HepG2 (cell line): Measurements from ENCODE around the gene WNT6. TPM values are rescaled to one million over a fixed set of nuclear protein-coding genes. Genes with fewer than 3 reads are reported as not detected.

Experiments used
- ATAC-seq: fragments of 200-7000 bp; cut with Tn5 transposase; 3 replicates; pipeline ENCODE4 v1.9.1; 2020; ENCODE audit warnings: mild to moderate bottlenecking, moderate library complexity
- BruUV-seq: library from RNA; stranded (reverse); fragments of 400-500 nt; replicated peaks from 2 replicates; lab custom pipeline; 2021; lab: Mats Ljungman, UMichigan
- CTCF ChIA-PET: fragments of 300-600 bp; formaldehyde crosslinking; extraction: SDS; loops from one replicate; lab custom pipeline; 2021; ENCODE audit warnings: low total read pairs, inconsistent platforms, low intra/inter-chr PET ratio; lab: Yijun Ruan, JAX
- POLR2A ChIA-PET: fragments of 350-600 bp; sonication (Branson Sonifier 250); formaldehyde crosslinking; loops from one replicate; lab custom pipeline; 2020; ENCODE audit warnings: antibody characterized with exemption, inconsistent platforms; lab: Yijun Ruan, JAX
- DNase-seq: peaks from one replicate; pipeline ENCODE4 v3.0.0-alpha.2; 2015; ENCODE audit warnings: low spot score
- FAIRE-seq: peaks from 3 replicates; lab custom pipeline; 2011; peaks lifted over from hg19 to GRCh38; lab: Jason Lieb, UNC
- H2AFZ ChIP-seq: one replicate; pipeline ENCODE4 v1.6.1; 2011; ENCODE audit warnings: low read length, inconsistent platforms
- H3K27ac ChIP-seq: fragments of 300-600 bp; 3 replicates; pipeline ENCODE4 v1.8.0; 2011; ENCODE audit warnings: mixed run types, mild to moderate bottlenecking, mixed read lengths, low read length, inconsistent platforms; ENCODE audit not compliant: insufficient read depth; ENCODE audit errors: extremely low read length
- H3K27me3 ChIP-seq, 2 experiments: fragments of 200-600 bp in 1 of 2; 2 replicates in 1 of 2; 3 replicates in 1 of 2; pipeline versions ENCODE4 v1.6.0 to v1.8.0; 2011; ENCODE audit warnings: low read length in 2 of 2, mild to moderate bottlenecking in 2 of 2, moderate library complexity in 2 of 2, inconsistent platforms in 1 of 2; ENCODE audit not compliant: insufficient read depth in 2 of 2, control insufficient read depth in 1 of 2
- H3K36me3 ChIP-seq, 2 experiments: fragments of 200-600 bp in 1 of 2; replicated peaks in 1 of 2; 2 replicates in 1 of 2; 3 replicates in 1 of 2; pipeline versions ENCODE4 v1.5.1 to v1.8.0; 2011; ENCODE audit warnings: low read length in 2 of 2, inconsistent platforms in 1 of 2; ENCODE audit not compliant: insufficient read depth in 2 of 2, control insufficient read depth in 1 of 2
- H3K4me1 ChIP-seq: 2 replicates; pipeline ENCODE4 v1.5.1; 2012; ENCODE audit warnings: low read length, inconsistent platforms; ENCODE audit not compliant: insufficient read depth
- H3K4me2 ChIP-seq: 2 replicates; pipeline ENCODE4 v1.6.0; 2011; ENCODE audit warnings: low read depth, low read length, inconsistent platforms
- H3K4me3 ChIP-seq, 3 experiments: fragments of 200-600 bp in 1 of 3; sonication (generic), shearing (Covaris generic) in 1 of 3; replicated peaks in 1 of 3; 2 replicates each; pipeline ENCODE4 v1.5.1; 2011 to 2016; ENCODE audit warnings: low read length in 3 of 3, inconsistent platforms in 2 of 3, low read depth in 2 of 3, mild to moderate bottlenecking in 2 of 3, control low read depth in 1 of 3, mixed read lengths in 1 of 3; ENCODE audit not compliant: insufficient read depth in 1 of 3
- H3K79me2 ChIP-seq: one replicate; pipeline ENCODE4 v1.6.1; 2011; ENCODE audit warnings: low read length, inconsistent platforms; ENCODE audit not compliant: insufficient read depth
- H3K9ac ChIP-seq: 2 replicates; pipeline ENCODE4 v1.6.0; 2011; ENCODE audit warnings: mild to moderate bottlenecking, low read depth, low read length, inconsistent platforms; ENCODE audit not compliant: insufficient read depth
- H3K9me3 ChIP-seq: 2 replicates; pipeline ENCODE4 v1.5.1; 2012; ENCODE audit warnings: mild to moderate bottlenecking, low read length
- H4K20me1 ChIP-seq: 2 replicates; pipeline ENCODE4 v1.6.0; 2011; ENCODE audit warnings: inconsistent platforms, mild to moderate bottlenecking, low read length, moderate library complexity; ENCODE audit not compliant: insufficient read depth
- AKAP8 ChIP-seq: sonication (generic); formaldehyde crosslinking; IDR thresholded peaks from 2 replicates; pipeline ENCODE4 v1.5.1; 2020; ENCODE audit warnings: mild to moderate bottlenecking, missing genetic modification reagents
- CREB1 ChIP-seq, 2 experiments: fragments of 450-650 bp in 1 of 2; IDR thresholded peaks; 2 replicates each; pipeline ENCODE4 v1.6.1; 2016 to 2017; ENCODE audit warnings: control low read depth in 1 of 2, mild to moderate bottlenecking in 1 of 2, missing compliant biosample characterization in 1 of 2, missing genetic modification characterization in 1 of 2
- EZH2 ChIP-seq: conservative IDR thresholded peaks from 2 replicates; pipeline ENCODE4 v1.6.1; 2012; ENCODE audit warnings: mild to moderate bottlenecking, low read depth, low read length, moderate library complexity
- FOXC1 ChIP-seq: sonication (generic); formaldehyde crosslinking; IDR thresholded peaks from 2 replicates; pipeline ENCODE4 v1.8.0; 2022; ENCODE audit warnings: mild to moderate bottlenecking, missing genetic modification reagents, borderline replicate concordance
- SRF ChIP-seq: IDR thresholded peaks from 2 replicates; pipeline ENCODE4 v1.6.1; 2011; ENCODE audit warnings: mild to moderate bottlenecking, low read depth, low read length, moderate library complexity
- ZC3H13 ChIP-seq: sonication (generic); formaldehyde crosslinking; IDR thresholded peaks from 2 replicates; pipeline ENCODE4 v1.8.1; 2023; ENCODE audit warnings: mild to moderate bottlenecking, missing genetic modification reagents, moderate library complexity
- ZNF317 ChIP-seq: sonication (generic); formaldehyde crosslinking; IDR thresholded peaks from 2 replicates; pipeline ENCODE4 v1.5.0; 2020; ENCODE audit warnings: mild to moderate bottlenecking, missing genetic modification reagents
- ZNF782 ChIP-seq: sonication (generic); formaldehyde crosslinking; IDR thresholded peaks from 2 replicates; pipeline ENCODE4 v1.4.0; 2020; ENCODE audit warnings: missing genetic modification reagents, mild to moderate bottlenecking, borderline replicate concordance
- ZZZ3 ChIP-seq: sonication (generic); formaldehyde crosslinking; IDR thresholded peaks from 2 replicates; pipeline ENCODE4 v1.4.0; 2020; ENCODE audit warnings: missing genetic modification reagents, mild to moderate bottlenecking, borderline replicate concordance
- WGBS: methylation state at CpG from one replicate; pipeline ENCODE4 v1.1.6; 2017; ENCODE audit warnings: low lambda C conversion rate; 5-methylcytosine and 5-hydroxymethylcytosine counted together
- in situ Hi-C: cut with HindIII; loops from 2 replicates; pipeline ENCODE4 v1.10.0; 2017; ENCODE audit warnings: low pct_unique_long_range_greater_than_20kb; ENCODE audit not compliant: extremely low pct_ligation_motif_present
- intact Hi-C: fragments of 100-400 bp; cut with micrococcal nuclease; formaldehyde crosslinking; loops from one replicate; pipeline ENCODE4 v1.10.0; 2022; ENCODE audit not compliant: unreplicated experiment
- polyA plus RNA-seq, 8 experiments: library from polyadenylated mRNA; depleted of rRNA in 3 of 8; stranded (reverse) in 7 of 8; unstranded in 1 of 8; fragments of >200 nt; fragmentation: Illumina TruSeq in 4 of 8; extraction: Trizol in 4 of 8; gene quantifications; 2 replicates each; pipeline versions ENCODE4 v1.2.1 to v1.2.3, GENCODE V29; 2011 to 2016; ENCODE audit warnings: low read depth in 4 of 8, missing spikeins in 1 of 8, mixed read lengths in 1 of 8; ENCODE audit not compliant: insufficient read depth in 1 of 8
- total RNA-seq, 5 experiments: library from RNA; depleted of rRNA; stranded (reverse); fragments of >200 nt; fragmentation: Illumina TruSeq; extraction: Trizol; gene quantifications; 2 replicates each; pipeline ENCODE4 v1.2.3, GENCODE V29; 2016; ENCODE audit warnings: low read depth in 1 of 5
- TF ChIP-seq, protein P1 (sequence below): sonication (generic); formaldehyde crosslinking; IDR thresholded peaks from 2 replicates; pipeline ENCODE4 v1.5.0; 2020; ENCODE audit warnings: missing genetic modification reagents
- TF ChIP-seq, protein P2 (sequence below): sonication (generic); formaldehyde crosslinking; IDR thresholded peaks from 2 replicates; pipeline ENCODE4 v1.4.0; 2020; ENCODE audit warnings: low read depth, missing genetic modification reagents

Gene WNT6
- total and polyA plus RNA-seq, 2 of the 13 experiments (the other 11 are each of a cell fraction or from before 2014, with no cell fraction given) = 0.20 TPM; not detected in 1

DNA sequence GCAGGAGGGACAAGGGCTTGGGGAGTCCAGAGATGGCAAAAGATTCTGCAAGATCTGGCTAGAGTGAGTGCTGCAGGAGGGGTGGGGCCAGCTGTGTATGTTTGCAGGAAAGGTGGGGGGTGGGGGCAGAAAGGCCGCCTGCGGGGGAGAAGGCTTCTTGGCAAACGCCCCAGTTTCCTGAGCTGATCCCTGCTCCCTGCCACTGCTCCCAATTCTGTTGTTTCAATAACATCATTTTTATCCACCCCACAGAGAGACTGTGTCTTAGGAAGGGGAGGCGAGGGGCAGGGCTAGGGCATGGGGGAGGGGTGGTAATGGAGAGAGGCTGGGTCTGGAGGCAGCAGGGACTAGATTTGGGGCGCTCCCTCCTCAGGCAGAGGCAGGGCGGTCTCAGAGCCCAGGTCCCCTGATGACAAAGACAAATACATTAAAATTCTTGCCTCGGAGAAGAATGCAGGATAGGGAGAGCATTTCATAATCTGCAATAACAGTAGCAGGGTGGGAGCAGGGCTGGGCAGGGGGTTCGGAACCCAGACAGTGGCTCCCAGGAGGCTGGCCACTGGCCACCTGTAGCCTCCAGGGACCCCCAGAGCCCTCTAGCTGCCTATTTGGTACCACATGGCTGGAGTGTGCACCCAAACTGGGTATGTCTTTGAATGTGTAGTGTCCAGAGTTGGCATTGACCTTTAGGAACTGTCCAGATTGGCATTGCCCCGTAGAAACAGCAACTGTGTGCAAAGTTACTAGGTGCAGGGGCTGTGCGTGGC, 2.1 kb upstream of the WNT6 start:
- Histone ChIP-seq H4K20me1 (no peaks in the 10 kb centered on the region; the same call in 1 of the 2 replicates), H3K27ac (no peak overlapping the region), H3K9me3 (no peaks in the 10 kb centered on the region), H3K79me2 (no peaks in the 10 kb centered on the region), H3K9ac (no peak overlapping the region), H3K27me3 (peaks cover 18 to 90% of the 10 kb centered on the region in 2 experiments), H3K4me3 (no peak overlapping the region), H3K4me2 (no peak overlapping the region), H3K4me1 (peaks cover 37% of the 10 kb centered on the region), H3K36me3 (no peaks in the 10 kb centered on the region), H2AFZ (no peak overlapping the region)
- in situ Hi-C loops = no loop called here
- ChIA-PET POLR2A (no interaction called here), CTCF (no interaction called here)
- WGBS = 7% methylated on average over 10 of the region's 10 CpGs
- ATAC-seq (no peak), FAIRE-seq (no peak), DNase-seq (no peak)
- intact Hi-C loops = no loop called here
- no peak for TF ChIP-seq AKAP8 (CRISPR knock-in tag)
- no peak for TF ChIP-seq SRF
- TF ChIP-seq, protein P1, sequence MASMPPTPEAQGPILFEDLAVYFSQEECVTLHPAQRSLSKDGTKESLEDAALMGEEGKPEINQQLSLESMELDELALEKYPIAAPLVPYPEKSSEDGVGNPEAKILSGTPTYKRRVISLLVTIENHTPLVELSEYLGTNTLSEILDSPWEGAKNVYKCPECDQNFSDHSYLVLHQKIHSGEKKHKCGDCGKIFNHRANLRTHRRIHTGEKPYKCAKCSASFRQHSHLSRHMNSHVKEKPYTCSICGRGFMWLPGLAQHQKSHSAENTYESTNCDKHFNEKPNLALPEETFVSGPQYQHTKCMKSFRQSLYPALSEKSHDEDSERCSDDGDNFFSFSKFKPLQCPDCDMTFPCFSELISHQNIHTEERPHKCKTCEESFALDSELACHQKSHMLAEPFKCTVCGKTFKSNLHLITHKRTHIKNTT = no peak
- TF ChIP-seq ZNF317 (CRISPR knock-in tag) = no peak
- no TSS peak for BruUV-seq

DNA sequence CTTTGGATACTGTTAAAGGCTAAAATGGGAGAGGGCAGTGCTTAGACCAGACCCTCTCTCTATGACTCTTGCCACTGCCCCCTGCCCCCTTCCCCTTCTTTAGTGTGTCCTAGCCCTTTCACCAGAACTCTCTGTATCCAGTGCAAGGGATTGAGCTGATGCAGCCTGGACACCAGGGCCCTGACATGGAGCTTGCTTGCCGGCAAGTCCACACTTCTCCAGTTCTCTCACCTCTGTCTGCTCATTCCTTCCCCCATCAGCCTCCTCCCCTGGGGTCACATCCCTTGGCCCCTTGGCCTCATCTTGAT, 1.5 kb upstream of the WNT6 start:
- Histone ChIP-seq H3K27me3 (peaks cover 18 to 89% of the 10 kb centered on the region in 2 experiments), H2AFZ (no peak overlapping the region), H3K36me3 (no peaks in the 10 kb centered on the region), H3K4me1 (peaks cover 32% of the 10 kb centered on the region), H4K20me1 (no peaks in the 10 kb centered on the region; the same call in 1 of the 2 replicates), H3K9ac (no peak overlapping the region), H3K9me3 (no peaks in the 10 kb centered on the region), H3K27ac (no peak overlapping the region), H3K4me2 (no peak overlapping the region), H3K4me3 (no peak overlapping the region), H3K79me2 (no peaks in the 10 kb centered on the region)
- no peak for FAIRE-seq
- ChIA-PET CTCF (no interaction called here), POLR2A (no interaction called here)
- TF ChIP-seq CREB1 (IDR thresholded peaks at IDR 0.05) (no peak), CREB1 (CRISPR knock-in tag; IDR thresholded peaks at IDR 0.05) (no peak), FOXC1 (no peak), EZH2 (0 out of 2 replicates have a peak, but pooled peaks have one; percentile 3), ZC3H13 (CRISPR knock-in tag) (no peak), ZNF782 (CRISPR knock-in tag) (no peak), ZZZ3 (CRISPR knock-in tag) (no peak)
- TF ChIP-seq, protein P2, sequence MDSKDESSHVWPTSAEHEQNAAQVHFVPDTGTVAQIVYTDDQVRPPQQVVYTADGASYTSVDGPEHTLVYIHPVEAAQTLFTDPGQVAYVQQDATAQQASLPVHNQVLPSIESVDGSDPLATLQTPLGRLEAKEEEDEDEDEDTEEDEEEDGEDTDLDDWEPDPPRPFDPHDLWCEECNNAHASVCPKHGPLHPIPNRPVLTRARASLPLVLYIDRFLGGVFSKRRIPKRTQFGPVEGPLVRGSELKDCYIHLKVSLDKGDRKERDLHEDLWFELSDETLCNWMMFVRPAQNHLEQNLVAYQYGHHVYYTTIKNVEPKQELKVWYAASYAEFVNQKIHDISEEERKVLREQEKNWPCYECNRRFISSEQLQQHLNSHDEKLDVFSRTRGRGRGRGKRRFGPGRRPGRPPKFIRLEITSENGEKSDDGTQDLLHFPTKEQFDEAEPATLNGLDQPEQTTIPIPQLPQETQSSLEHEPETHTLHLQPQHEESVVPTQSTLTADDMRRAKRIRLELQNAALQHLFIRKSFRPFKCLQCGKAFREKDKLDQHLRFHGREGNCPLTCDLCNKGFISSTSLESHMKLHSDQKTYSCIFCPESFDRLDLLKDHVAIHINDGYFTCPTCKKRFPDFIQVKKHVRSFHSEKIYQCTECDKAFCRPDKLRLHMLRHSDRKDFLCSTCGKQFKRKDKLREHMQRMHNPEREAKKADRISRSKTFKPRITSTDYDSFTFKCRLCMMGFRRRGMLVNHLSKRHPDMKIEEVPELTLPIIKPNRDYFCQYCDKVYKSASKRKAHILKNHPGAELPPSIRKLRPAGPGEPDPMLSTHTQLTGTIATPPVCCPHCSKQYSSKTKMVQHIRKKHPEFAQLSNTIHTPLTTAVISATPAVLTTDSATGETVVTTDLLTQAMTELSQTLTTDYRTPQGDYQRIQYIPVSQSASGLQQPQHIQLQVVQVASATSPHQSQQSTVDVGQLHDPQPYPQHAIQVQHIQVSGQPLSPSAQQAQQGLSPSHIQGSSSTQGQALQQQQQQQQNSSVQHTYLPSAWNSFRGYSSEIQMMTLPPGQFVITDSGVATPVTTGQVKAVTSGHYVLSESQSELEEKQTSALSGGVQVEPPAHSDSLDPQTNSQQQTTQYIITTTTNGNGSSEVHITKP (CRISPR knock-in tag) = no peak
- no TSS peak for BruUV-seq
- no peak for DNase-seq
- ATAC-seq = no peak
- intact Hi-C loops = no loop called here
- WGBS = 9% methylated on average over 1 of the region's 1 CpG
- in situ Hi-C loops = no loop called here
